Liver (tissue), 9 donors: ENCODE measurements around the gene UCN3. TPM values are rescaled to one million over a fixed set of nuclear protein-coding genes. Genes with fewer than 3 reads are reported as not detected.

Experiments
- DNase-seq: peaks from one replicate; pipeline ENCODE4 v3.0.0-alpha.2; 2017; ENCODE audit warnings: low spot score
- H3K27ac ChIP-seq, 2 donors: one replicate each; pipeline ENCODE4 v1.7.0; 2013; ENCODE audit warnings: inconsistent platforms in 2 of 2, low read length in 2 of 2, control low read depth in 1 of 2, low read depth in 1 of 2, mild to moderate bottlenecking in 1 of 2
- H3K27me3 ChIP-seq, 4 donors: one replicate each; pipeline versions ENCODE4 v1.6.1 to v1.7.0; 2013; ENCODE audit warnings: low read length in 3 of 4, inconsistent platforms in 1 of 4, mild to moderate bottlenecking in 1 of 4, moderate library complexity in 1 of 4; ENCODE audit not compliant: control insufficient read depth in 4 of 4, insufficient read depth in 4 of 4
- H3K36me3 ChIP-seq, 4 donors: one replicate each; pipeline versions ENCODE4 v1.6.1 to v1.7.0; 2013; ENCODE audit warnings: low read length in 3 of 4, mild to moderate bottlenecking in 3 of 4, low read depth in 1 of 4, moderate library complexity in 1 of 4; ENCODE audit not compliant: control insufficient read depth in 4 of 4, insufficient read depth in 3 of 4
- H3K4me1 ChIP-seq, 4 donors: one replicate each; pipeline versions ENCODE4 v1.6.1 to v1.7.0; 2013; ENCODE audit warnings: low read length in 3 of 4, mild to moderate bottlenecking in 3 of 4, moderate library complexity in 1 of 4; ENCODE audit not compliant: control insufficient read depth in 4 of 4, insufficient read depth in 4 of 4
- H3K4me3 ChIP-seq, 3 donors: one replicate each; pipeline versions ENCODE4 v1.6.1 to v1.7.0; 2013; ENCODE audit warnings: low read length in 3 of 3, control low read depth in 1 of 3, low read depth in 1 of 3, mild to moderate bottlenecking in 1 of 3
- H3K9ac ChIP-seq, 2 donors: one replicate each; pipeline ENCODE4 v1.7.0; 2013; ENCODE audit warnings: low read length in 2 of 2, mild to moderate bottlenecking in 2 of 2, moderate library complexity in 2 of 2, control low read depth in 1 of 2, low read depth in 1 of 2
- H3K9me3 ChIP-seq, 4 donors: one replicate each; pipeline versions ENCODE4 v1.6.1 to v1.7.0; 2013; ENCODE audit warnings: low read length in 3 of 4; ENCODE audit not compliant: control insufficient read depth in 4 of 4
- FOXA2 ChIP-seq: IDR thresholded peaks from 2 replicates; pipeline ENCODE4 v1.6.1; 2016; ENCODE audit warnings: antibody characterized with exemption
- GABPA ChIP-seq, 2 donors: IDR thresholded peaks in 1 of 2; conservative IDR thresholded peaks in 1 of 2; 2 replicates each; pipeline ENCODE4 v1.6.1; 2016; ENCODE audit warnings: antibody characterized with exemption in 2 of 2, mild to moderate bottlenecking in 1 of 2, moderate library complexity in 1 of 2
- HNF4G ChIP-seq: IDR thresholded peaks from 2 replicates; pipeline ENCODE4 v1.6.1; 2016; ENCODE audit warnings: antibody characterized with exemption
- NR2F2 ChIP-seq: IDR thresholded peaks from 2 replicates; pipeline ENCODE4 v1.6.1; 2016; ENCODE audit warnings: antibody characterized with exemption
- RAD21 ChIP-seq, 2 donors: IDR thresholded peaks; 2 replicates each; pipeline ENCODE4 v1.6.1; 2016; ENCODE audit warnings: antibody characterized with exemption in 2 of 2, mild to moderate bottlenecking in 2 of 2
- RXRA ChIP-seq, 2 donors: IDR thresholded peaks; 2 replicates each; pipeline ENCODE4 v1.6.1; 2017 to 2018; ENCODE audit warnings: antibody characterized with exemption in 2 of 2, mild to moderate bottlenecking in 1 of 2
- SP1 ChIP-seq: IDR thresholded peaks from 2 replicates; pipeline ENCODE4 v1.6.1; 2018; ENCODE audit warnings: antibody characterized with exemption, mild to moderate bottlenecking
- TAF1 ChIP-seq: conservative IDR thresholded peaks from 2 replicates; pipeline ENCODE4 v1.6.1; 2016; ENCODE audit warnings: antibody characterized with exemption, mild to moderate bottlenecking
- YY1 ChIP-seq: IDR thresholded peaks from 2 replicates; pipeline ENCODE4 v1.6.1; 2016; ENCODE audit warnings: antibody characterized with exemption, mild to moderate bottlenecking
- WGBS: extraction: QIAGEN DNeasy Blood & Tissue Kit; methylation state at CpG from one replicate; pipeline ENCODE4 v1.1.7; 2013; 5-methylcytosine and 5-hydroxymethylcytosine counted together
- polyA plus RNA-seq, 2 donors: library from polyadenylated mRNA; stranded (reverse) in 1 of 2; unstranded in 1 of 2; fragments of 200-250 nt in 1 of 2; fragments of >200 nt in 1 of 2; fragmentation: Nextera tagmentation in 1 of 2; extraction: Ambion mirVana in 1 of 2; gene quantifications; one replicate each; pipeline versions ENCODE4 v1.2.1 to v1.2.3, GENCODE V29; 2013 to 2015
- total RNA-seq, 2 donors: library from RNA; depleted of rRNA; stranded (reverse); fragments of >200 nt; gene quantifications; one replicate each; pipeline ENCODE4 v1.2.3, GENCODE V29; 2014
- TF ChIP-seq, protein P1 (sequence below): IDR thresholded peaks from 2 replicates; pipeline ENCODE4 v1.6.1; 2016; ENCODE audit warnings: antibody characterized with exemption, mild to moderate bottlenecking
- TF ChIP-seq, protein P2 (sequence below): fragments of 150-350 bp; IDR thresholded peaks from 2 replicates; pipeline ENCODE4 v1.5.1; 2017; ENCODE audit warnings: improper control_type of control experiment, low read depth, low read length; ENCODE audit not compliant: missing input control
- TF ChIP-seq, protein P3 (sequence below): IDR thresholded peaks from 2 replicates; pipeline ENCODE4 v1.6.1; 2016; ENCODE audit warnings: antibody characterized with exemption
- TF ChIP-seq, protein P4 (sequence below): IDR thresholded peaks from 2 replicates; pipeline ENCODE4 v1.6.1; 2016; ENCODE audit warnings: antibody characterized with exemption
- donor health status: healthy.
- donor health status: healthy.
- donor health status: healthy.
- donor health status: healthy.
- donor health status: healthy.

The UCN3 gene
- total and polyA plus RNA-seq, 4 donors: 0.23 TPM; not detected in 3

DNA sequence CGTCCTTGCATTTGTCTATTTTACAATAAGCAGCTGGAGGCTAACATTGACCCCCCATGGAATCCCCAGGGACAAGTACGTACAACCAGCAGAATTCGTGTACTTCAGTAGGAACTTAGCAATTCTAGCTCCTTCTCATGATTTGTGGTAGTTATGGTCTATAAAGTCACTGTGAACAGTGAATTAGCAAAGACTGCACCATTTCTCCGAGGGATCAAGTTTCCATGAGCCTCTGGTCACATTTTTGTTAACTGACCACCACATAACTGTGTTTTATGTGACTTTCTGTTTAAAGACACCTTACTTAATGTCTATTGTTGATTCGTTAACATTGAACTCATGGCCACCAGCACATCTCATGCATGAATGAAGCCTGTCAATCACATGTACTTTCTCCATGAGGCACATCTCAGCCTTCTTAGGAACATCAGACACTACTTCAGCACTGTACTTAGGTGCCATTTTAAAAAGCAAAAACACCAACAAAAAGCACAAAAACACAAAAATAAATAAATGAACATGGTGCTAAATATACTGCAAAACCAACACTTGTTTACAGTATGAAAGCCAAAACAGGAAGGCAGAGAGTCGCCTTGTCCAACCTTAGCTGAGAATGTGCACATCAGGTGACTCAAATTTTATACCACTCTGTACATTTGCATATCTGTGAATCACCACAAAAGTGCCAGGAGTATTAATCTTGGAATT is 9.0 kb upstream of the UCN3 start:
- no peak overlapping the region for H3K9ac ChIP-seq
- no peak for DNase-seq
- TF ChIP-seq HNF4G (no peak), NR2F2 (no peak), RAD21 (IDR thresholded peaks at IDR 0.05) (no peak), SP1 (no peak), FOXA2 (no peak), GABPA (IDR thresholded peaks at IDR 0.05 in 1 of 2, conservative IDR thresholded peaks at IDR 0.05 in 1 of 2) (no peak), RXRA (IDR thresholded peaks at IDR 0.05) (no peak), TAF1 (no peak), YY1 (no peak)
- TF ChIP-seq, protein P1, sequence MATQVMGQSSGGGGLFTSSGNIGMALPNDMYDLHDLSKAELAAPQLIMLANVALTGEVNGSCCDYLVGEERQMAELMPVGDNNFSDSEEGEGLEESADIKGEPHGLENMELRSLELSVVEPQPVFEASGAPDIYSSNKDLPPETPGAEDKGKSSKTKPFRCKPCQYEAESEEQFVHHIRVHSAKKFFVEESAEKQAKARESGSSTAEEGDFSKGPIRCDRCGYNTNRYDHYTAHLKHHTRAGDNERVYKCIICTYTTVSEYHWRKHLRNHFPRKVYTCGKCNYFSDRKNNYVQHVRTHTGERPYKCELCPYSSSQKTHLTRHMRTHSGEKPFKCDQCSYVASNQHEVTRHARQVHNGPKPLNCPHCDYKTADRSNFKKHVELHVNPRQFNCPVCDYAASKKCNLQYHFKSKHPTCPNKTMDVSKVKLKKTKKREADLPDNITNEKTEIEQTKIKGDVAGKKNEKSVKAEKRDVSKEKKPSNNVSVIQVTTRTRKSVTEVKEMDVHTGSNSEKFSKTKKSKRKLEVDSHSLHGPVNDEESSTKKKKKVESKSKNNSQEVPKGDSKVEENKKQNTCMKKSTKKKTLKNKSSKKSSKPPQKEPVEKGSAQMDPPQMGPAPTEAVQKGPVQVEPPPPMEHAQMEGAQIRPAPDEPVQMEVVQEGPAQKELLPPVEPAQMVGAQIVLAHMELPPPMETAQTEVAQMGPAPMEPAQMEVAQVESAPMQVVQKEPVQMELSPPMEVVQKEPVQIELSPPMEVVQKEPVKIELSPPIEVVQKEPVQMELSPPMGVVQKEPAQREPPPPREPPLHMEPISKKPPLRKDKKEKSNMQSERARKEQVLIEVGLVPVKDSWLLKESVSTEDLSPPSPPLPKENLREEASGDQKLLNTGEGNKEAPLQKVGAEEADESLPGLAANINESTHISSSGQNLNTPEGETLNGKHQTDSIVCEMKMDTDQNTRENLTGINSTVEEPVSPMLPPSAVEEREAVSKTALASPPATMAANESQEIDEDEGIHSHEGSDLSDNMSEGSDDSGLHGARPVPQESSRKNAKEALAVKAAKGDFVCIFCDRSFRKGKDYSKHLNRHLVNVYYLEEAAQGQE: no peak
- TF ChIP-seq, protein P2, sequence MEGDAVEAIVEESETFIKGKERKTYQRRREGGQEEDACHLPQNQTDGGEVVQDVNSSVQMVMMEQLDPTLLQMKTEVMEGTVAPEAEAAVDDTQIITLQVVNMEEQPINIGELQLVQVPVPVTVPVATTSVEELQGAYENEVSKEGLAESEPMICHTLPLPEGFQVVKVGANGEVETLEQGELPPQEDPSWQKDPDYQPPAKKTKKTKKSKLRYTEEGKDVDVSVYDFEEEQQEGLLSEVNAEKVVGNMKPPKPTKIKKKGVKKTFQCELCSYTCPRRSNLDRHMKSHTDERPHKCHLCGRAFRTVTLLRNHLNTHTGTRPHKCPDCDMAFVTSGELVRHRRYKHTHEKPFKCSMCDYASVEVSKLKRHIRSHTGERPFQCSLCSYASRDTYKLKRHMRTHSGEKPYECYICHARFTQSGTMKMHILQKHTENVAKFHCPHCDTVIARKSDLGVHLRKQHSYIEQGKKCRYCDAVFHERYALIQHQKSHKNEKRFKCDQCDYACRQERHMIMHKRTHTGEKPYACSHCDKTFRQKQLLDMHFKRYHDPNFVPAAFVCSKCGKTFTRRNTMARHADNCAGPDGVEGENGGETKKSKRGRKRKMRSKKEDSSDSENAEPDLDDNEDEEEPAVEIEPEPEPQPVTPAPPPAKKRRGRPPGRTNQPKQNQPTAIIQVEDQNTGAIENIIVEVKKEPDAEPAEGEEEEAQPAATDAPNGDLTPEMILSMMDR: no peak
- TF ChIP-seq, protein P3, sequence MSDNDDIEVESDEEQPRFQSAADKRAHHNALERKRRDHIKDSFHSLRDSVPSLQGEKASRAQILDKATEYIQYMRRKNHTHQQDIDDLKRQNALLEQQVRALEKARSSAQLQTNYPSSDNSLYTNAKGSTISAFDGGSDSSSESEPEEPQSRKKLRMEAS: no peak
- 92% methylated on average over 6 of the region's 6 CpGs for WGBS
- H3K4me3 ChIP-seq: no peak overlapping the region
- no peaks in the 10 kb centered on the region for H3K9me3 ChIP-seq
- H3K4me1 ChIP-seq: no peaks in the 10 kb centered on the region
- H3K36me3 ChIP-seq: no peaks in the 10 kb centered on the region
- H3K27me3 ChIP-seq: no peaks in the 10 kb centered on the region
- H3K27ac ChIP-seq: no peak overlapping the region

DNA sequence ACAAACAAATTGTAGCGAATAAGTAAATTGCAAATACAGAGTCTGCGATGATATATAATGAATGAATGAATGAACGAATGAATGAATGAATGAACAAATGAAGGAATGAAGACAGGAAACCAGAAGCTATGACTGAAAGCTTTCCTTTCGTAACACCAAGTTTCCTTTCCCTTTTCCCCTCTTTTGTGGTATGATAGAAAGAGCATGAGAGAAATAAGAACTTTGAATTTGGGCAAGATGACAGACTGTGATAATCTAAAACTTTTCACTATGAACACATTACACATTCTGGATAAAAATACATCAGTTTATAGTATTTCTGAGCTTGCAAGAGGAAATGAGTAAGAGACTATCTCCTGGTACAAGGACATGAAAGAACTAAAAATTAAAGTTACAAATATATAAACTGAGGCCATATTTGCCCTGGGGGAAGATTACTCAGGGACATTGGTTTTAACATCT is 8.4 kb upstream of the UCN3 start:
- H3K4me3 ChIP-seq: no peak overlapping the region
- no peaks in the 10 kb centered on the region for H3K4me1 ChIP-seq
- WGBS: 78% methylated on average over 4 of the region's 4 CpGs
- H3K27me3 ChIP-seq: no peaks in the 10 kb centered on the region
- H3K9ac ChIP-seq: no peak overlapping the region
- DNase-seq: no peak
- no peak overlapping the region for H3K27ac ChIP-seq
- H3K36me3 ChIP-seq: no peaks in the 10 kb centered on the region
- TF ChIP-seq SP1 (no peak), RXRA (IDR thresholded peaks at IDR 0.05) (no peak), GABPA (IDR thresholded peaks at IDR 0.05 in 1 of 2, conservative IDR thresholded peaks at IDR 0.05 in 1 of 2) (no peak), FOXA2 (no peak)
- TF ChIP-seq, protein P4, sequence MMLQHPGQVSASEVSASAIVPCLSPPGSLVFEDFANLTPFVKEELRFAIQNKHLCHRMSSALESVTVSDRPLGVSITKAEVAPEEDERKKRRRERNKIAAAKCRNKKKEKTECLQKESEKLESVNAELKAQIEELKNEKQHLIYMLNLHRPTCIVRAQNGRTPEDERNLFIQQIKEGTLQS: no peak
- TF ChIP-seq, protein P3: no peak
- H3K9me3 ChIP-seq: no peaks in the 10 kb centered on the region
